Middle frontal gyrus (tissue), 1 donor: ENCODE data around the gene REM1.
"Not testable (repeated sequence)": the region's sequence is repeated elsewhere in the genome, so short reads cannot be mapped to it uniquely, and the experiment has no call there.

Source experiments
- DNase-seq: peaks from one replicate; pipeline ENCODE4 v3.0.0-alpha.2; 2015; ENCODE audit warnings: low spot score; ENCODE audit errors: extremely low spot score

The REM1 gene

DNA sequence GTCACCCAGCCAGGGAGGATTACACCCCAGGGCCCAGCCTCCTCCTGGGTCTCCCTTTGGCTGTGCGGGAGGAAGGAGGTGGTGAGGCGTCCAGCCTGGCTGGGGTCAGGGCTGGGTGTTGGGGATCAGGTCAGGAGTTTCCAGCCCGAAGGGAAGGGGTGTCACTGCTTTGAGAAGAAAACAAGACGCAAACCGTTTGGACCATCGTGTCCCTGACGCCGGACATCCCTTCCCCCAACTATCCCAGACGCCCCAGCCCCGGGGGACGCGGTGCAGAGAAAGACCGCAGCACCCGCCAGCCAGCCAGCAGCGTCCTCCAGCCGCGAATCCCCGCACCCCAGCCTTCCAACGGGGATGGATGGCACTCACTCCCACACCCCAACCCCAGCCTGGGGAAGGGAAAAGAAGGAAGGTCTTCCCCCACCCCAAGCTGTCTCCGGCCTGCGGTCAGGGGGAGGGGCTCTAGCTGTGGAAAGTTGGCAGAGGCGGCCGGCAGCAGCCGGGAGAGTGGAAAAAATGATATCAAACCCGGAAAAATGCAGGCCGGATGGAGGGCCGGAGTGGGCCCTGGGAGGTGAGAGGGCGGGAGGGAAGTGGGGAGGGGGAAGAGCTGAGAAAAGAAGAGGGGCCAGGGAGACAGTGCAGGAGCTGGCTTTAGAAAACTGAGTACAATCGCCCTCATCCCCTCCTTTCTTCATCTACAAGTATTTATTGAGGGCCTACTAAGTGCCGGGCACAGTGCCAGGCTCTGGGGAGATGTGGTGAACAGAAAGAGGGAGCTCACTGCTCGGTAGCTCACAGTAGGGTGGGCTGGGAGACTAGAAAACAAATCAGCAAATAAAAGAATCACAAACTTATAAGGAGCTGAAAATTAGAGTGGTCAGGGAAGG, 10.6 kb downstream of the REM1 start:
- DNase-seq = no peak

GRCh38 chr20:31488115-31488514, 13.0 kb downstream of the REM1 start:
- DNase-seq = no peak

- DNase-seq = no peak
Observed at GRCh38 chr20:31489152-31489551, 14.1 kb downstream of the REM1 start.

GRCh38 chr20:31490752-31491151, 15.7 kb downstream of the REM1 start:
- no peak for DNase-seq

GRCh38 chr20:31494131-31494530, 19.0 kb downstream of the REM1 start:
- DNase-seq = no peak

DNA sequence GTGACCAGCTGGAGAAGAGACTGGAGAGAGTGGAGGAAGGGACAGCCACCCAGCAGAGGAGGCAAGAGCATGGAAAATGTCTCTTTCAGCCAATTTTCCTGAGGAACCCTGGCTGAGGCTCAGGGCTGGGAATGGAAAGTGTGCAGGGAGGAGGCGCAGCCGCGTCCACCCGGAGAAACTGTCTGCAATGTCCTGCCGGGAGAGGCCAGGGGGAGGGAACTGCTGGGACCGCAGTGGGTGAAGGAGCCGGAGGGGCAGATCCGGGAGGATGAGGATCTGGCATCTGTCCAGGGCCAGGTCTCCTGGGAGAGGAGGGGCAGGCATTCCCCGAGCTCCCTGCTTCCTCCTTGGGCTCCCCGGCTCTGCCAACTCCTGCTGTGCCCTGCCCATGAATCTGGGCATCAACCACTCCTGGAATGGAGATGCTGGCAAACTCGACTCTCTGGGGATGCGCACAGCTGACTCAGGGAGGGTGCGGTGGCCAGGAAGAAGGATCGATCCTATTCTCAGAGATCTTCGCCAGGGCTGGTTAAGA, 21.7 kb downstream of the REM1 start:
- DNase-seq = no peak

- no peak for DNase-seq
Observed at GRCh38 chr20:31497838-31498540, 22.9 kb downstream of the REM1 start.

DNA sequence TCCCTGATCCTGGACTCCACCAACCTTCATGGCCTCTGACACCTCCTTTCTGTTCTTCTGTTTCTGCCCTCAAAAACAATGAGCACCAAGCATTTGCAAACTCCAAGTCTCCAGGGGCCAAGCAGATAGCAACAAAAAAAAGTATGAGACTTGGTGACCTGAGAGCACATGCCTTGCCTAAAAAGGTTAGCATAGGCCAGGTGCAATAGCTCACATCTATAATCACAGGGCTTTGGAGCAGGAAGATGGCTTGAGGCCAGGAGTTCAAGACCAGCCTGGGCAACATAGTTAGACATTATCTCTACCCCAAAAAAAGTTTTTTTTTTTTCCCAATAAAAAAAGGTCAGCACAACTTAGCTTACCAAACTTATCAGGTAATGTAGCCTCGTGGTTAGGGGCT, 25.4 kb downstream of the REM1 start:
- no peak for DNase-seq

DNA sequence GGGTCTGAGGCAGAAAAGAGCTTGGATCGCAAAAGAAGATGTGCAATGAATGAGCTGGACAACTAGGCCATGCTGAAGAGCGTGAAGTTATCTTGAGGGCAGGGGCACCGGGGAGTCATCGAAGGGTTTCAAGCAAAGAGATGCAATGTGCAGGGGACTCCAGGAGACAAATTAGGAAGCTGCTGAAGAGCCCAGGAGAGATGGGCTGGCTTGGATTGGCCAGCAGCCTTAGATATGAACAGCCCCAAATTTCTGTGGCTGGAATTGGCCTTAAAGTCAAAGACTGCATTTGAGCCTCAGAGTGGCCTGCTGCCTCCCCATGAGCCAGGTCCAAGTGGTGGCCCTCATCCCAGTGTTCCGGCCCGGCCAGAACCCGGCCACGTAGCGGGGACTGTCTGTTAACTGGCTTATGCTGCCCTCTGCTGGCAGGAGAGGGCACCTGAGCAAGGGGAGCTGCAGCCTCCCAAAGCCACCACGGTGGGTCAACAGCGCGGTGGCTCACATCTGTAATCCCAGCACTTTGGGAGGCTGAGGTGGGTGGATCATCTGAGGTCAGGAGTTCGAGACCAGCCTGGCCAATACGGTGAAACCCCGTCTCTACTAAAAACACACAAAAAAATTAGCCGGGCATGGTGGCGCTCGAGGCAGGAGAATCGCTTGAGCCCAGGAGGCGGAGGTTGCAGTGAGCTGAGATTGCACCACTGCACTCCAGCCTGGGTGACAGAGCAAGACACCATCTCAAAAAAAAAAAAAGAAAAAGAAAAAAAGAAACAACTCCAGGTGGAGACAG, 28.0 kb downstream of the REM1 start:
- peak; percentile 47 for DNase-seq

GRCh38 chr20:31505903-31506302, 30.8 kb downstream of the REM1 start:
- no peak for DNase-seq

DNA sequence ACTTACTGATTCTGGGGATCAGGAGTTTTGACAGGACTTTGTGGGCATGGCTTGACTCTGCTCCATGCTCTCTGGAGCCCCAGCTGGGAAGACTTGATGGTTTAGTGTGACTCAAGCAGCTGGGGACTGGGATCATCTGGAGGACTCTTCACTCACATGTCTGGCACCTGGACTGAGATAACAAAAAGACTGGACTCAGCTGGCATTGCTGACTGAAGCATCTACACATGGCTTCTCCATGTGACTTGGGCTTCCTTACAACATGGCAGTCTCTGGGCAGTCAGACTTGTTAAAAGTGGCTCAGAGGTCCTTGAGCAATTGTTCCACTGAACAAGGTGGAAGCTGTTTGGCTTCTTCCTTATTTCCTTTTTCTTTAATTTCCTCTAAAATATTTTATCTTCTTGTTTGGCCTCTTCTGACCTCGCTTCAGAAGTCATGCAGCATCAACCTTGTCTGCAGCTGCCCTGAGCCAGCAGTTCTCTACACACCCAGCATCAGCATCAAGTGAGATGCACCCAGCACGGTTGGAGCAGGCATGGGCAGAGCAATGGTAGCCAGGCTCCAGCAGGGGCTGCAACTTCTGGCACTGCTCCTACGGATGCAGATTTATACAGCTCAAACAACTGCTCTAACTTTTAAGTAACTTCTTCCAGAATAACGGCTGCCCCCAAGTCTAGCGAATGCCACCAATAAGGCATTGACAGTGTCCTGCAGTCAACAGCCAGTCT, 33.6 kb downstream of the REM1 start:
- no peak for DNase-seq

DNA sequence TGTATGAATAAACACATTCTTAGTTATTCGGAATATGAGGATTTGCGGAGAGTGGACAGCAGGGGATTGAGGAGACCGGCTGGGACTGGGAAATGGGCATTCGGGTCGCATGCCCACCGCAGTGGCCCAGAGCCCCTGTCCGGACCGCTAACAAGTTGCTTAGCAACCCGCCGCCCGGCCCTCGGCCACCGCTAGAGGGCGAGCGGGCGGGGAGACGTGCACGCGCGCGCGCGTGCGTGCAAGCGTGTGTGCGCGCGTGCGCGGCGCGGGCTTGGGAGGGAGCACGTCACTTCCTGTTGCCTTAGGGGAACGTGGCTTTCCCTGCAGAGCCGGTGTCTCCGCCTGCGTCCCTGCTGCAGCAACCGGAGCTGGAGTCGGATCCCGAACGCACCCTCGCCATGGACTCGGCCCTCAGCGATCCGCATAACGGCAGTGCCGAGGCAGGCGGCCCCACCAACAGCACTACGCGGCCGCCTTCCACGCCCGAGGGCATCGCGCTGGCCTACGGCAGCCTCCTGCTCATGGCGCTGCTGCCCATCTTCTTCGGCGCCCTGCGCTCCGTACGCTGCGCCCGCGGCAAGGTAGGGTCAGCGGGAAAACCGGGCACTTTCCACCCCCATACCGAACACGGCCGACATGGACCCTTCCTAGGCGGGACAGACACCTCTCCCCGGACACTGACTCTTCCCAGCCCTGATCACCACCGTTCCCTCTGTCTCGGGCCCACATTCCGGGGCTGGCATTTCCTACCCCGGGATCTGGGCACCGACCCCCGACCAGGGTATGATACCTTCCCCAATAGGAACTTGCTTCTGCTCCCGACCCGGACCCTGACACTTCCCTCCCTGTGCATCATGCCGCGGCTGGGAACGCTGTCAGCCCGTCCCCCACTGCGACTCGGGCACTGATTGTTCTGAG, 39.3 kb downstream of the REM1 start, which contains the start of gene HM13:
Gene HM13 (plus strand): TSS at position 289 of the 918 bp plus-strand sequence. CDS start 110 bp downstream, at position 399.
- DNase-seq = peak; percentile 90

- DNase-seq = no peak
Observed at GRCh38 chr20:31515072-31515774, 40.1 kb downstream of the REM1 start.

DNA sequence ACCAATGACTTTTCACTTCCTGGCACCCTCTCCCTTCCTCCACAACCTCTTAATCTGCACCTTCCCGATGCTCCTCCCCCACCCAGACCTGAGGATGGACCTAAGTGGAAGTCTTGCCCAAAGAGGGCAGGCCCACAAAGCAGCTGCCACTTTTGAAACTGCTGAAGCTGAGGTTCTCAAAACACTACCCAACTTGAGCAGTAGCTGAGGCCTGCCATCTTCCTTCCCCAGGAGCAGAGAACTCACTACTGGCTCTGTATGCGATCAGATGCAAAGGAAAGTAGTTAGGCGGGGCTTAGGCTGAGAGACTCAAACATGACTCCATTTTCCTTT, 40.7 kb downstream of the REM1 start:
- no peak for DNase-seq

DNA sequence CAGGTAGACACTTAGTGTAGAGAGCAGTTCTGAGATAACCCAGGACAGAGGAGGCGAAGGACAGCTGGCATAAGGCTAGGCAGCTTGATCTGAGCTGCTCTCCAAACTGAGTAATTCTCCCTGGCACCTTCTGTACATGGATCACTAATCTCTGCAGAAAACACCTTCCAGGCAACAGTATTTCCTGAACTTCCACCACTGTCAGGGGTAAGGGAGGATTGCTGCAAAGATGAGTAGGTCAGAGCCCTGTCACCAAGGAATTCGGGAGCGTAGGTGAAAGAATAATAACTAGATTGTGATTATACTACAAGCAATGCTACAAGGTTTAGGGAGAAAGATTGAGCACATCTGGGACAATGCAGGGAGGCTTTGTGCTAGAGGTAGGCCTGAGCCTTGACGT, 41.1 kb downstream of the REM1 start:
- DNase-seq = no peak

DNA sequence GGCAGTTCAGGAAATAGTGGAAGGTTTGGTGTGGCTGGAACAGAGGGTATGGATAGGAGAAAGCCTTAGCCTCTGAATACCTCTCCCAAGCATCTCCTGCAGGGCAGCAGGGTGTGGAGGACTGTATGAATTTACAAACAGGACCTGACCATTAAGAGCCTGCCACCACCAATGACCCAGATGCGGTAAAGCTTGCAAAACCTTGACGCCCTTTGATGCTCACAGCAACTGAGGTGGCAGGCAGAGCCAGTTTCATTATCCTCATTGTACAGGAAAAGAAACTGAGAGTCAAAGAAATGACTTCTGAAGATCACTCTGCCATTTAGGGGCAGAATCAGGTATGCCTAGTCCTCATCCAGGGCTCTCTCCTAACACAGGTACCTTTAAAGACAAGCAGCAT, 41.6 kb downstream of the REM1 start:
- no peak for DNase-seq

GRCh38 chr20:31517373-31517772, 42.3 kb downstream of the REM1 start:
- DNase-seq = no peak

- not testable (repeated sequence) for DNase-seq
Observed at GRCh38 chr20:31521267-31521666, 46.2 kb downstream of the REM1 start.

- no peak for DNase-seq
Observed at GRCh38 chr20:31522731-31523130, 47.6 kb downstream of the REM1 start.
